Activated CD4-positive, alpha-beta T cell treated with anti-CD3 and anti-CD28 coated beads for 24 hours (primary cell): ENCODE data around the gene C2orf80.
A peak's percentile ranks its signal among the peaks of the same experiment; 100 is the strongest.
"Not testable (repeated sequence)": the region's sequence is repeated elsewhere in the genome, so short reads cannot be mapped to it uniquely, and the experiment has no call there.

Experiments
- DNase-seq, 2 donors: peaks; one replicate each; pipeline ENCODE4 v3.0.0-alpha.2; 2020; ENCODE audit warnings: low read depth in 2 of 2

C2orf80 gene

DNA sequence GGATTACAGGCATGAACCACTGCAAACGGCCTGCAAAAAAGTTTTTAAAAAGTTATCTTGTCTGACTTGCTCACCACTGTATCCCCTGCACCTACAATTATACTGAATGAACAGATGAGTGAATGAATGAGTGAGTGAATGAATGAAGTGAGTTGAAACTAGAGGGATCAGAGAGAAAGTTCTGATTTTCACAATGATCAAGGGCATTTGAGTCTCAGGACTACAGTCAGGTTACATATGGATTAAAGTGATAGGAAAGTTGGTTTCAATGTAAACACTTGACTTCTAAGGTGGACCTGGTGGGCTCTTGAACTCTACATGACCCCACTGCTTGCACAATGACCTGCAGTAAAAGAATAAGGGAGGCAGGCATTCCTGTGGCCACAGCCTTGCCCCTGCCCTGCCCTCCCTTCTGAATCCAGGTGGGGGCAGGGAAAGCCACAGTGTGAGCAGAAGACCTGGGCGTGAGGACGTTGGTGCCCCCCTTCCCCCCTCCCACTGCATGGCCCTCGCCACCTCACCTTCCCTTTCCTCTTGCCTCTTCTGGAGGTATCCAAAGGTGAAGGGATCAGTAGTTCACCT lies 10.7 kb downstream of the C2orf80 start:
- DNase-seq, result no peak

DNA sequence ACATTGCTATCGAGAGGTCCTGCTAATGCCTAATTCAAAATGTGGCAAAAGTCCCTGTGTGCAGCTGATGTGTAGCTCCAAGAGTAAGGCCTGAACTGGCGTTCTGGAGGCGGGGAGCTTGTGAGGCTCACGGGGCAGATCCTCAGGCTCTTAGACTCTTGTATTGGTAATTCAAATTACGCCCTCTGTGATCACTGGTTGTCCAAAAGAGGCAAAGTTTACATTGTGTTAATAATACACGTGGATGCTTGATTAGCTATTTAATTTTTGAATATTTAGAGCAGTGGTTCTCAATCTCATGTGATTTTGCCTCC lies 14.0 kb downstream of the C2orf80 start:
- DNase-seq, result no peak

DNA sequence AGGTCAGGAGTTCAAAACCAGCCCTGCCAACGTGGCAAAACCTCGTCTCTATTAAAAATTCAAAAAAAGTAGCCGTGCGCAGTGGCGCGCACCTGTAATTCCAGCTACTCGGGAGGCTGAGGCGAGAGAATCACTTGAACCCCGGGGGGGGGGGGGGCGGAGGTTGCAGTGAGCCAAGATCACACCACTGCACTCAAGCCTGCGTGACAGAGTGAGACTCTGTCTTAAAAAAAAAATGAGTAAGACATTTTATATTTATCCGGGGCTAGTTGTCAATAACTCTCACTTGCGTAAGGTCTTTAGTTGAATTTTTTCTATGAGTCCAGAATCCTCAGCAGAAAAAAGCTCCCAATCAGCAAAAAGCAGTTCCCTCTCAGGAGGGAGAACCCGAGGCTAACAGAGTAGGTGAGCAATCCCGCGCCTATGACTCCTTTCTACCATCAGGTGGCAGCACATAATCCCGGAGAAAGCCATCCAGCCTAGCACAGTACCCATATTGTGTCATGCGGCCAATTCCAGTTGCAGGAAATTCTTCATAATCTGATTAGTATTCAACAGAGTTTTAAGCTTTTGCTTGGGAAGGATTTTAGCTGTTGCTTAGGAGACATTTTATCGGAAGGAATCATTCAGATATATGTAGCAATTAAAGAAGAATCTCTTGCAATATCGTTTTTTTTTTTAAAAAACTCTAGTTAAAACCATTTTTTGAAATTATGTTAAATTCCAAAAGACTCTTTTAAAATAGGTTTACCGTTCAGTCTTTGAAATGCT lies 14.6 kb downstream of the C2orf80 start:
- DNase-seq, result peak; percentile 44 to 51

DNA sequence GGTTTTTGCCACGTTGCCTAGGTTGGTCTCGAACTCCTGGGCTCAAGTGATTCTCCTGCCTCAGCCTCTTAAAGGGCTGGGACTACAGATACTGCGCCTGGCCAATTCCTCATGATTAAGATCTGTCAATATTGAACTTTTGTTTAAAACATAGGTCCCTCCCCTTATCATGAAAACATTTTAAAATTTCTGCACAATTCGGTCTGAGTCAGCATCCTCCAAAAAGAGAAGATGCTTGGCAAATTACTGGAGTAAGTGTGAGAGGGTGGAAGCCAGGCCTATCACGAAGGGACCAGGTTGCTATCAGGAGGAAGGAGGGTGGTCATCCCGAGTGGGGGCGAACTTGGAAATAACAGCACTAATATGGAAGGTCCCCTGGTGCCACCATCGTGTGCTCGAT lies 15.7 kb downstream of the C2orf80 start:
- no peak for DNase-seq

DNA sequence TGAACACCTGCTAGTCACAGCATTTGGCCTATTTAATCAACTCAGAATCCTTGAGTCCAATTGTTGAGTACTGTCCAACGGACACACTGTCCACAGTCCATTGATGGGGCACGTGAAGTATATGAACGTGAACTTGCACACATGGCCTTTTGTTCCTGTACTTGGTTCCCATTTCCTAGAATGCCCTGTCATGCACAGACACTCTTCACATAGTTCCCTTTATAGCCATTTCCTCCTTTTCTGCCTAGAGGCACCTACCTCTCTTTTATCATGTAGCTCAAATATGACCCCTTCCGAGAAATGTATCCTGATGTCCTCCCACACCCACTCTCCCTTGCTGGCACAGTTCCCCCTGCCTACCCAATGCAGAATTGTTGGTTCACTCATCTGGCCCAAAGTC lies 17.7 kb downstream of the C2orf80 start:
- no peak for DNase-seq

DNA sequence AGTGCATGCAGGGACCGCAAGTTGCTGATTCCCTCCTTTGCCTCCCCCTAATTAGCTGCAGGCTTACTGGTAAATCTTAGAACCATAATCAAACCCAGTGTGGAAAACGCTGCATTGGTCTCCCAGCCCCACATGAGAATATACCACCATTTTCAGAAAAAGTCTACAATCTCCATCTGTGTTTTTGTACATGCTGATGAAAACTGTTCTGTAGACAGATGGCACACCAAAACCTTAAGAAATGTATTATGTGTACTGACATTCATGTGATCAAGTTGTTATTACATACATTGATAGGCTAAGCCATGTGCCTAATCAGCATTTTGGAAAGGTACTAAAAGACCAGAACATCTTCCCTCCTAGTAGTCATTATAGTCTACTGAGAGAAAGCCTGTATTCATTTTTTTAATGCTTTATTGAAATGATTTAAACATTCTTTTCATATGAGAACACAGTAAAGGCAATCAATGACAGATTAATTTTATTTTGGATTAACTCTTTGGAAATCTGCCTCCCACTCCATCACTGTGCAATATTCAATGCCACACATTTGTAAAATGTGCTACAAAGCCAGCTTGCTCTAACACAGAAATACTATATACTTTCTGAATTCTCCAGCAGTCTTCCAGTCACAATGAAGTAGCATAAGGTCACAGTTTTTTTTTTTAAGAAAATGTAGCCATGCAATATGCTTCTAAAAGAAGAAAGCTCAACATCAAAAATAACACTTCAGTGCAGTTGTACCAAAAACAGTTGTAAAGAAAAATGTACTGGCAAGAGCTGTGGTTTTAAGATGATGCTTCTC lies 24.7 kb downstream of the C2orf80 start:
- no peak for DNase-seq

DNA sequence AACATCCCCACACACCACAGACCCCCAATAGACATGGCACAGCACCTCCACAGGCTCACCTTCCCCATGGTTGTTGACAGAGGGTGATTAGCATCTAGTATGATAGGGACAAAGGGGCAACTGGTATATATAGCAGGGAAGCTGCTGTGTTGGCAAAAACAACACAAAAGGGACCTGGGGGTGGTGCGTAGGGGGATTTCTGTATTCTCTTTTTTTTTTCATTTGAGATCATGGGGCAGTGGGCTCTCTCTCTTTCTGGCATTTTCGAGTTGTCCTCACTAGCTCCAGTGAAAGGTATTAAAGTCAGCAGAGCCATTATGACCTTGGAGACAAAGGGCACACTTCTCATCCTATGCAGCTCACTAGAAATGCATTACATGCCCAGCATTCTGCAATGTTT lies 26.3 kb downstream of the C2orf80 start, which contains the start of gene CRYGA:
Gene CRYGA (minus strand): TSS at position 101 of the 400 bp plus-strand sequence. CDS start 33 bp downstream, at position 68.
- no peak for DNase-seq

DNA sequence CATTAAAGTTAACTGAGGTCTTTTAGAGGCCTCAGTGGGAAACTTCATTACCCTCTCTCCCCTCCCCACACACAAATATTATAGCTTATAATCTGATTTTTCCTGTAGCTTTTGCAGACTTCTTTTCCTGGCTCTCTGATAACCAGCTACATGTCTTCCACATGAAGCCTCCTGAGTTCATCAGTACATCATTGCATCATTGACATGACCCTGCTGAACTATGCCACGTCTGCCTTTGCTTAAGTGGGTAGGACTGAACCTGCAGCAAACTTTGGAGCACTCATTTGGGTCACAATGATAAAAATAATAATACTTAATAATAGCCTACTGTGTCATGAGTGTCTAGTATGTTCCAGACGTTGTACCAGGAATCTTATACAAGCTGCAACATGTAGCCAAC lies 33.4 kb downstream of the C2orf80 start:
- no peak for DNase-seq

DNA sequence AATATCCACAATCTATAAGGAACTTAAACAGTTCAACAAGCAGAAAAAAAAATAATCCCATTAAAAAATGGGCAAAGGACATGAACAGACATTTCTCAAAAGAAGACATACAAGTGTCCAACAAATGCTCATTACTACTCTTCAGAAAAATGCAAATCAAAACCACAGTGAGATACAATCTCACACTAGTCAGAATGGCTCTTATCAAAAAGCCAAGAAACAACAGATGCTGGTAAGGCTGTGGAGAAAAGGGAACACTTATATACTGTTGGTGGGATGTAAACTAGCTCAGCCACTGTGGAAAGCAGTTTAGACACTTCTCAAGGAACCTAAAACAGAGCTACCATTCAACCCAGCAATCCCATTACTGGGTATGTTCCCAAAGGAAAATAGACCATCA lies 36.7 kb downstream of the C2orf80 start:
- DNase-seq, result no peak

DNA sequence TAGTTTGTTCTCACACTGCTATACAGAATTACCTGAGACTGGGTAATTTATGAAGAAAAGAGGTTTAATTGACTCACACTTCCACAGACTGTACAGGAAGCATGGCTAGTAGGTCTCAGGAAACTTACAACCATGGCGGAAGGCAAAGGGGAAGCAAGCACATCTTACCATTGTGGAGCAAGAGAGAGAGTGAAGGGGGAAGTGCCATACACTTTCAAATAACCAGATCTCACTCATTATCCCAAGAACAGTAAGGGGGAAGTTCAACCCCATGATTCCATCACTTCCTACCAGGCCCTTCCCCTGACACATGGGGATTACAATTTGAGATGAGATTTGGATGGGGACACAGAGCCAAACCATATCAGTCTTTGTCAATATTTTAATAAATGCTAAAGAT lies 38.9 kb downstream of the C2orf80 start:
- DNase-seq, result no peak

DNA sequence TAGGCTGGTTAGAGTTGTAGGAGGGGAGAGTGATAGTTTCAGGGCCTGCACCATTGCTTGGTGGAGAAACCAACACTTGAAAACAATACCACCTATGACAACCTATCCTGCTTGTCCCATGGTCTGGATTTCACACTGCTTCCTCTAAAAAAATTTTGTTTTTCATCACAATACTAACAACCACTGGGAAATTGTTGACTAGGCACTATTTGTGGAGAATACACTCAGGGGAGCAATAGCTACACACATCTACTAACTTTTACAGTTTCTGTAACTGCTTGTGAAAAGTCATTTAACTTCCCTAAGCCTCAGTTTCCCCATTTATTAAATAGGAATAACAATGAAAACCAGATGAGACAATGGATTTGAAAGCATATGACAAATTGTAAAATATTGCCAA lies 39.7 kb downstream of the C2orf80 start:
- no peak for DNase-seq

DNA sequence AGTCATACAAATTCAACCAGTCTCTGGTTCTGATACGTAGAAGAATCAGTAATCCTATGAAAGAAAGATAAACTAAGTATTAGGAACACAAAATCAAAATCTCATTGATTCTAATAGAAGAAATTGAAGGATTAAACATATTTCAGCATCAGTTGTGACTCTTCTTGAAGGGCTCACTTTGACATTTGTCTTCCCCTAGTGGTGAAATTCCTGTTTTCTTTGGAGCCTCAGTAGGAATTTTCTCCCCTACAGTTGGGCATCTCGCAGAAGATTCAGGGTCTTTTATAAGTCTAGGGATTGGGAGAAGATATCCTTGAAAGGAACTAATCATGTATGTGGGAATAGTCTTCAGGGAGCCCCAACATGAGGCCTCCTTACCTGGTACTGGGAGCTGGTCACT lies 41.0 kb downstream of the C2orf80 start:
- no peak for DNase-seq

DNA sequence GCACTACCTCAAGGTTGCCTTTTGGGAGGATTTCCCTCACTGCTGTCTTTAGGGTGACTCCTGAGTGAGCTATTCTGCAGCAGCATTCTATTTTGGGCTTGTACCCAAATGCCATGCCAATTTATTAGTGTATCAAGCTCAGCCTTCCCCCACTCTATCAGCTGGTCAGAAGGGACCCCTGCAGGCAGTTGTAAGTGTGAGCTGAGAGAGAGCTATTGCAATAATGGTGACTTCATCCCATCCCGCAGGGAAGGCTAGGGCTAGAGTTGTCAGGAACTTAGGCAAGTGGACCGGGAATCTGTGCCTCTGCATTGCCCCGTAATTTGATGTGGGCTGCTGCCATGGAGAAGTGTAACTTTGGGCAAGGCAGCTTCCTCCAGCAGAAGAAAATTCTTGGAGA lies 42.1 kb downstream of the C2orf80 start:
- DNase-seq, result no peak

DNA sequence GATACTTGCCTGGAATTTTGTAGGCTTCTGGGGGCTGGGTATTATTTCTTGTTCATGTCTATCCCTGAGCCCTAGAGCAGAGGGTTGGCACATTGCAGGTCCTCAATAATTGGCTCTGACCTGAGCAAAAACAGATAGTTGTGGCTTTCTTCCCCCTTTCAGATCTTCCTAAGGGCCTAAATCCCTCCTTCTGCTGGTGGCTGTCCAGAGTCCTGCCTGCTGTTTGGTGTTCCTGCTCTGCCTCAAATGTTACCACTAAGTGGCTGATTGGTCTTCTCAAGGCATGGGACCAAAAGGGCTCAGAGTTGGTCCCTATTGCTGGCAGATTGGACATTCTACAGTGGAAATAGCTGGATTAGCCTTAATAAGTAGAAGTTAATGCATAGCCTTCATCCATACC lies 42.8 kb downstream of the C2orf80 start:
- DNase-seq, result no peak

DNA sequence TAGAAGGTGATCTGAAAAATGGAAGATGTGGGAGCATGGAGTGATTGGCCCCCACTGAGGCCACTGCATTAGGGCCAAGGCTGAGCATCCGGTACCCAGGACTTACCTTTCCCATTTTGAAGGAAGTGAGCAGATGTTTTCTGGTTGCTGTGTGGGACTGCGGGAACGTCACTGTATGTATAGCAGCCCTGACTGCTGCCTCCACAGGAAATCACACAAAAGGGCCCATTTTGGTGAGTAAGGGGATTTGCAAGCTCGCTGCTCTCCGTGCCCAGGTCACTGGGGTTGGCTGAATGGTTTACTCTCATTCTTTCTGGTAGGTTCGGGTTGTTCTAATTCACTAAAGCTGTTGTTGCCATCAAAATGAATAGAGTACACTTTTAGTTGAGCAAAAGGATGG lies 43.8 kb downstream of the C2orf80 start, which contains the start of gene CRYGB:
Gene CRYGB (minus strand): TSS at position 153 of the 400 bp plus-strand sequence. CDS start 38 bp downstream, at position 115.
- DNase-seq, result no peak

DNA sequence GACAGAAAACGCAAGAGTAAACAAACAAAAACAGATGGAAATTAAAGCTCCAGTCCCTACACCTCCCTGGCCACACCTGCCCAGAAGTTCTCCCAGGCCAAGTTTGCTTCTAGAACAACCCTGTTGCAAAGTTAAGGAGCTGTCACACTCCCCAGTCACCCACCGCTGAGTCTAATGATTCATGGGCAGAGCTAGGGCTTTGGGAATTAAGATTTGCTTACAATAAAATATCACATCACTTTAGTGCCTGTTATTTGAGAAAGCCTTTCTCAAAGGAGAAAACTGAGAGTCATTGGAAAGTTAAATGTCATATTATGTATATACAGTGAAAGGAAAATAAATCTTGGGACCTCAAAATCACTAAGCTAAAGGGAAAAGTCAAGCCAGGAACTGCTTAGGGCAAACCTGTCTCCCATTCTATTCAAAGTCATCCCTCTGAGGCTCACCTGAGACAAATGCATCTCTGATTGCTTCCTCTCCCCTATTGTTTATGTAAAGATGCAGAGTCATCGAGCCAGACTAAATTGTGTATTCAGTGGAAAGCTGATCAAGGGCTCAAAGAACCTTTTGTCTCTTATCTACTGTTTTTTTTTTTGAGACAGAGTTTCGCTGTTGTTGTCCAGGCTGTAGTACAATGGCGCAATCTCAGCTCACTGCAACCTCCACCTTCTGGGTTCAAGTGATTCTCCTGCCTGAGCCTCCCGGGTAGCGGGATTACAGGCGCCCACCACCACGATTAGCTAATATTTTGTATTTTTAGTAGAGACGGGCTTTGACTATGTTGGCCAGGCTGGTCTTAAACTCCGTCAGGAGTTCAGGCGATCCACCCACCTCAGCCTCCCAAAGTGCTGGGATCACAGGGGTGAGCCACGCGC lies 46.7 kb downstream of the C2orf80 start:
- DNase-seq, result no peak

DNA sequence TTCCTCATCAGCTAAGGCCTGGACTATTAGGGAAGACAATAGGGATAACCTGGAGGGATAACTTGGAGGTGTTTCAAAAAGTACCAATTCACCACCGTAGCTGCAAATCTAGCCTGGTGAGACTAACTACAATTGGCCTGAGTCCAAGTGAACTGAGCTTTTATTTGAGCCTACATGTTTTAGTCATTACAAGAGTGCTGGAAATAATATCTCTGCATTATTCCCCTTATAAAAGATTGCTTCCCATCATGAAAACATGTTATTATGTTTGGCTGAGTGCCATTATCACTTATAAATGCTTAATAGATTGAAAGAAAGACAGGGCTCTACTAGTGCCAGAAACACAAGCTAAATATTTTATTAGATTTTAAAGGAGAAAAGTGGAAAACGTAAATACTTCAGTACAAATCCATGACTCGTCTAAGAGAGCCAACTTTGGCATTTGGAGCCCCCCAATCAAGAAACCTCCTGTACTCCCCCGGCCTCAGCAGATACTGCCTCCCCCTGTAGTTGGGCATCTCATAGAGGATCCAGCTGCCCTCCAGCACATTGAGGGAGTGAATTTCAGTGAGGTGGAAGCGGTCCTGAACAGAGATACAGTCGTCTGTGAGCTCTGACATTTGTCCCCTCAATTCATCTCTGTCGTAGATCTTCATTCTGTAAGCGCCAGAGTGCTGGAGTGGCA lies 47.4 kb downstream of the C2orf80 start:
- DNase-seq, result no peak

DNA sequence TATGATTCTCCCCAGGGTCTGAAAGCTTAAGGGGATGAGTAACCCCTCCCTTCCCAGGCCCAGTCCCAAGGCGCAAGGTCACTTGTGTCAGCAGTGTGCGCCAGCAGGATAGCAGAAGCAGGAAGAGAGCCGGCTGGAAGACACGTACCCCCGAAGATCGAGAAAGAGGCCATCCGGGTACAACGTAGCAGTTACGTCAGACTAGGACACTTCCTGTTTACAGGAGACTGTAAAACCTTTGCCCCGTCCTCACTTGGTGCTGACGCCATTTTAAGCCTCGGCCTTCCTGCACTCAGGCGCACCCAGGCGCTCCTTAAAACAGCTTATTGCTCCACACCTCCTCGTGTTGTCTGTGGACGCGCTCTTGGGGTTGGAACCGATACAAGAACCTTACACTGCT lies 50.4 kb downstream of the C2orf80 start:
- DNase-seq, result no peak

DNA sequence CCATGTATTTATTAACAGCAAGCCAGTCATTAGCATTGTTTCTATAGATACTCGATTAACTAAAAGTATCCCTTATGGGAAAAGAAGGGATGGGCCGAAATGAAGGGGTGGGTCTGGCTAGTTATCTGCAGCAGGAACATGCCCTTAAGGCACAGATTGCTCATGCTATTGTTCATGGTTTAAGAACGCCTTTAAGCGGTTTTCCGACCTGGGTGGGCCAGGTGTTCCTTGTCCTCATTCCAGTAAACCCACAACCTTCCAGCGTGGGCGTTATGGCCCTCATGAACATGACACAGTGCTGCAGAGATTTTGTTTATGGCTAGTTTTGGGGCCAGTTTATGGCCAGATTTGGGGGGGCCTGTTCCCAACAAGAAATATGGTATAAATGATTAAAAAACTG lies 51.5 kb downstream of the C2orf80 start:
- DNase-seq, result not testable (repeated sequence)

DNA sequence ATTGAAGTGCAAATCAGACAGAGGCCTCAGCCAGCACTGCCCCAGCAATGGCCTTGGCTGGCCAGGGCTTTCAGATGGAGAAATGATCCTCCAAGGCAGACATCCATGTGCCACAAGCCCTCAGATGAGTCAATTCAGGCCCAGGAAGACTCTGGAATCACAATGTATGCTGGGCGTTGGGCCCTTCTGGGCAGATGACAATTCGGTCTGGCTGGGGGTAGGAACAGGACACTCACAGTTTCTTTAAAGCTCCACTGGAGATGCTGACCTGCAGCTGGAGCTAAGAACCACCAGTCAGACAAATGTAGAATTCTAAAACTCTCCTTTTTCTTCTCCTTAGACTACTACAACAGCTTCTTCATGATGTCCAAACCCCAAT lies 53.1 kb downstream of the C2orf80 start:
- no peak for DNase-seq
